PC-3 (cell line): ENCODE results near the gene LRRC8A. TPM values are rescaled to one million over a fixed set of nuclear protein-coding genes. Genes with fewer than 3 reads are reported as not detected.

ENCODE experiments used
- ATAC-seq: fragments of 200-7000 bp; cut with Tn5 transposase; 2 replicates; pipeline ENCODE4 v1.9.1; 2020; ENCODE audit warnings: mild to moderate bottlenecking, moderate library complexity
- BruUV-seq: library from RNA; stranded (reverse); fragments of 400-500 nt; replicated peaks from 2 replicates; lab custom pipeline; 2021; lab: Mats Ljungman, UMichigan
- CTCF ChIA-PET: fragments of 300-600 bp; sonication (Branson Sonifier 250); formaldehyde crosslinking; loops from one replicate; lab custom pipeline; 2022; ENCODE audit warnings: antibody characterized with exemption; lab: Charles Lee
- POLR2A ChIA-PET: fragments of 300-600 bp; sonication (Branson Sonifier 250); formaldehyde crosslinking; loops from one replicate; lab custom pipeline; 2022; ENCODE audit warnings: antibody characterized with exemption; ENCODE audit not compliant: unreplicated experiment; lab: Charles Lee
- DNase-seq: peaks from one replicate; pipeline ENCODE4 v3.0.0-alpha.2; 2015
- H2AFZ ChIP-seq: fragments of 300-600 bp; sonication (generic); 2 replicates; pipeline ENCODE4 v1.6.0; 2016; ENCODE audit warnings: antibody characterized with exemption, low read length
- H3F3A ChIP-seq: fragments of 300-600 bp; sonication (generic); one replicate; pipeline ENCODE4 v1.6.0; 2017; ENCODE audit warnings: antibody characterized with exemption, low read length, control low read depth, mild to moderate bottlenecking; ENCODE audit not compliant: unreplicated experiment
- H3K27ac ChIP-seq: fragments of 300-600 bp; sonication (generic); 2 replicates; pipeline ENCODE4 v1.5.1; 2016; ENCODE audit warnings: mild to moderate bottlenecking, low read length
- H3K27me3 ChIP-seq: fragments of 300-600 bp; sonication (generic); 2 replicates; pipeline ENCODE4 v1.6.1; 2016; ENCODE audit warnings: low read length, mixed read lengths
- H3K36me3 ChIP-seq: fragments of 300-600 bp; sonication (generic); 2 replicates; pipeline ENCODE4 v1.6.1; 2016; ENCODE audit warnings: low read depth, mixed run types, low read length, mixed read lengths
- H3K4me1 ChIP-seq: fragments of 300-600 bp; sonication (generic); 2 replicates; pipeline ENCODE4 v1.5.1; 2016; ENCODE audit warnings: low read length; ENCODE audit not compliant: insufficient read depth
- H3K4me2 ChIP-seq: fragments of 300-600 bp; sonication (generic); 2 replicates; pipeline ENCODE4 v1.6.0; 2016; ENCODE audit warnings: low read length
- H3K4me3 ChIP-seq: fragments of 300-600 bp; sonication (generic); 2 replicates; pipeline ENCODE4 v1.5.1; 2016; ENCODE audit warnings: mild to moderate bottlenecking, low read length, mixed read lengths
- H3K79me2 ChIP-seq: fragments of 300-600 bp; sonication (generic); 2 replicates; pipeline ENCODE4 v1.6.1; 2017; ENCODE audit warnings: low read length, mixed read lengths
- H3K9ac ChIP-seq: fragments of 300-600 bp; sonication (generic); 2 replicates; pipeline ENCODE4 v1.6.0; 2016; ENCODE audit warnings: mild to moderate bottlenecking, low read length
- H3K9me2 ChIP-seq: fragments of 300-600 bp; sonication (generic); replicated peaks from 2 replicates; pipeline ENCODE4 v1.6.1; 2016; ENCODE audit warnings: mixed run types, low read length, mixed read lengths
- H3K9me3 ChIP-seq: fragments of 300-600 bp; sonication (generic); 2 replicates; pipeline ENCODE4 v1.6.1; 2016; ENCODE audit warnings: low read length, mixed read lengths
- H4K20me1 ChIP-seq: fragments of 300-600 bp; sonication (generic); 2 replicates; pipeline ENCODE4 v1.6.1; 2016; ENCODE audit warnings: low read length, mixed read lengths
- EZH2 ChIP-seq: fragments of 300-600 bp; sonication (generic); IDR thresholded peaks from one replicate; pipeline ENCODE4 v1.6.1; 2017; ENCODE audit warnings: antibody characterized with exemption, mild to moderate bottlenecking, low read length; ENCODE audit not compliant: unreplicated experiment
- EZH2phosphoT487 ChIP-seq: fragments of 300-600 bp; sonication (generic); IDR thresholded peaks from 2 replicates; pipeline ENCODE4 v1.6.1; 2018; ENCODE audit warnings: mild to moderate bottlenecking, antibody characterized with exemption, low read length, borderline replicate concordance
- intact Hi-C: fragments of 100-400 bp; cut with micrococcal nuclease; formaldehyde crosslinking; loops from 2 replicates; pipeline ENCODE4 v1.9.0; 2023
- total RNA-seq: library from RNA; depleted of rRNA; stranded (reverse); fragments of >200 nt; gene quantifications from 2 replicates; pipeline ENCODE4 v1.2.3, GENCODE V29; 2014
- TF ChIP-seq, protein P1 (sequence below): fragments of 300-600 bp; sonication (generic); conservative IDR thresholded peaks from 2 replicates; pipeline ENCODE4 v1.5.1; 2017; ENCODE audit warnings: antibody characterized with exemption, low read depth, mild to moderate bottlenecking, low read length

LRRC8A gene
- total RNA-seq, 1 experiment from 2014 or later = 65.5 TPM

DNA sequence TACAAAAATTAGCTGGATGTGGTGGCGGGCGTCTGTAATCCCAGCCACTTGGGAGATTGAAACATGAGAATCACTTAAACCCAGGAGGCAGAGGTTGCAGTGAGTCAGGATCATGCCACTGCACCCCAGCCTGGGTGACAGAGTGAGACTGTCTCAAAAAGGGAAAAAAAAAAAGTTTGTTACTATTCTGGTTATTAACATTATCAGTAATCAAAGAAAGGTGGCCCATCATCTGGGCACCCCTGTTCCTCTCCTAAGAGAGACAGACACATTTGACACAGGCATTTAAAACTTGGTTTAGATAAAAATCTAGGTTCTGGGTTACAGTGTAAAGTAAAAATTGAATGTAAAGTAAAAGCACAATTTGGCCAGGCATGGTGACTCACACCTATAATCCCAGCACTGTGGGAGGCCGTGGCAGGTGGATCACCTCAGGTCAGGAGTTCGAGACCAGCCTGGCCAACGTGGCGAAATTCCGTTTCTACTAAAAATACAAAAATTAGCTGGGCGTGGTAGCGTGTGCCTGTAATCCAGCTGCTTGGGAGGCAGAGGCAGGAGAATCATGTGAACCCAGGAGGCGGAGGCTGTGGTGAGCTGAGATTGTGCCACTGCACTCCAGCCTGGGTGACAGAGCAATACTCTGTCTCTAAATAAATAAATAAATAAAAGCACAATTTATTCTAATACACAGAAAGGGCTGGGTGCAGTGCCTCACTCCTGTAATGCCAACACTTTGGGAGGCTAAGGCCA, 22.1 kb downstream of the LRRC8A start:
- Histone ChIP-seq H3K79me2 (peaks cover 22% of the 10 kb centered on the region; the same call in 1 of the 2 replicates), H3K4me2 (no peak overlapping the region), H3K9me3 (no peaks in the 10 kb centered on the region), H4K20me1 (no peaks in the 10 kb centered on the region), H3K4me1 (peaks cover 34% of the 10 kb centered on the region), H3K9me2 (no peaks in the 10 kb centered on the region), H3K4me3 (no peak overlapping the region), H3K36me3 (peaks cover 20% of the 10 kb centered on the region), H3F3A (no peaks in the 10 kb centered on the region), H3K9ac (no peak overlapping the region), H3K27ac (peak overlapping the region; percentile 23; the same call in 1 of the 2 replicates), H3K27me3 (no peaks in the 10 kb centered on the region), H2AFZ (no peak overlapping the region)
- BruUV-seq = no TSS peak
- no peak for ATAC-seq
- CTCF ChIA-PET = no interaction called here
- DNase-seq = peak; percentile 31
- POLR2A ChIA-PET = no interaction called here
- intact Hi-C loops = no loop called here
- TF ChIP-seq EZH2phosphoT487 = no peak
- TF ChIP-seq, protein P1, sequence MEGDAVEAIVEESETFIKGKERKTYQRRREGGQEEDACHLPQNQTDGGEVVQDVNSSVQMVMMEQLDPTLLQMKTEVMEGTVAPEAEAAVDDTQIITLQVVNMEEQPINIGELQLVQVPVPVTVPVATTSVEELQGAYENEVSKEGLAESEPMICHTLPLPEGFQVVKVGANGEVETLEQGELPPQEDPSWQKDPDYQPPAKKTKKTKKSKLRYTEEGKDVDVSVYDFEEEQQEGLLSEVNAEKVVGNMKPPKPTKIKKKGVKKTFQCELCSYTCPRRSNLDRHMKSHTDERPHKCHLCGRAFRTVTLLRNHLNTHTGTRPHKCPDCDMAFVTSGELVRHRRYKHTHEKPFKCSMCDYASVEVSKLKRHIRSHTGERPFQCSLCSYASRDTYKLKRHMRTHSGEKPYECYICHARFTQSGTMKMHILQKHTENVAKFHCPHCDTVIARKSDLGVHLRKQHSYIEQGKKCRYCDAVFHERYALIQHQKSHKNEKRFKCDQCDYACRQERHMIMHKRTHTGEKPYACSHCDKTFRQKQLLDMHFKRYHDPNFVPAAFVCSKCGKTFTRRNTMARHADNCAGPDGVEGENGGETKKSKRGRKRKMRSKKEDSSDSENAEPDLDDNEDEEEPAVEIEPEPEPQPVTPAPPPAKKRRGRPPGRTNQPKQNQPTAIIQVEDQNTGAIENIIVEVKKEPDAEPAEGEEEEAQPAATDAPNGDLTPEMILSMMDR = no peak
- TF ChIP-seq EZH2 = no peak

DNA sequence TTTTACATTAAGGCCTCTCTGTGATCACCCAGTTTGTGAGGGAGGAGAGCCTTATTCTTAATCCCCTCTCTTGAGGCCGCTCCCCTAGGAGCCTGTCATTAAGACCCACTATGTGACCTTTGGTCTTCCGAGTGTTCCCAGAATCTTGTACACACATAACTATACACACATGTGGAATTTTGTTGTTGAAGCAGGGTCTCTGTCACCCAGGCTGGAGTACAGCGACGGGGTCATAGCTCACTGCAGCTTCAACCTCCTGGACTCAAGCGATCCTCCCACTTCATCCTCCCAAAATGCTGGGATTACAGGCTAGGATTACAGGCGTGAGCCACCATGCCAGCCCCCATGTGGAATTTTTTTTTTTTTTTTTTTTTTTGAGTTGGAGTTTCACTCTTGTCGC, 24.0 kb downstream of the LRRC8A start:
- H3K9me2 ChIP-seq = no peaks in the 10 kb centered on the region
- no peak for ATAC-seq
- H3F3A ChIP-seq = no peaks in the 10 kb centered on the region
- ChIA-PET POLR2A (no interaction called here), CTCF (no interaction called here)
- H3K79me2 ChIP-seq = peaks cover 40% of the 10 kb centered on the region
- H3K4me3 ChIP-seq = no peak overlapping the region
- no peak overlapping the region for H2AFZ ChIP-seq
- no peaks in the 10 kb centered on the region for H3K9me3 ChIP-seq
- H3K27ac ChIP-seq = no peak overlapping the region
- TF ChIP-seq EZH2 = no peak
- TF ChIP-seq EZH2phosphoT487 = no peak
- TF ChIP-seq, protein P1 = no peak
- peaks cover 30% of the 10 kb centered on the region for H3K4me1 ChIP-seq
- H3K9ac ChIP-seq = no peak overlapping the region
- intact Hi-C loops = no loop called here
- no peak for DNase-seq
- peaks cover 25% of the 10 kb centered on the region for H3K36me3 ChIP-seq
- no peaks in the 10 kb centered on the region for H4K20me1 ChIP-seq
- BruUV-seq = no TSS peak
- H3K27me3 ChIP-seq = no peaks in the 10 kb centered on the region
- no peak overlapping the region for H3K4me2 ChIP-seq

DNA sequence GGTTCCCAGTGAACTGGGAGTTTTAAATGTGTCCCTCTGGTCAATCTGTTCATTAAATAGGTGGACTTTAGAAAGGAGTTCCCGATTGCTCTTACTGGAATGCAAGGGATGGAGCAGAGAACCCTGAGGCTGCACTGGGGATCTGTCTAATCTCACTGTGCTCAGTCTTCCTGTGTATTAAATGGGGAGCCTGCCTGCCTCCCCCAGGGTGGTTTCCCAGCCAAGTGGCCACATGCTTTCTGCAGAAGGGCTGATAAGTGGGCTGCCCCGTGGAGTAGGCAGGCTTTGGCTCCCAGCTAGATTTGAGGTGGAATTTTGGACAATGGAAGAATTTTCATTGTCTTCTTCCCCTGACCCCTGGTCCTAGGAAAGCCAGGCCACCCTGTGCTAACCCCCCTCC, 24.8 kb downstream of the LRRC8A start:
- POLR2A ChIA-PET = no interaction called here
- Histone ChIP-seq H4K20me1 (no peaks in the 10 kb centered on the region), H3K36me3 (peaks cover 25% of the 10 kb centered on the region), H3K79me2 (peaks cover 40% of the 10 kb centered on the region), H3K9me2 (no peaks in the 10 kb centered on the region), H3K27me3 (no peaks in the 10 kb centered on the region), H3K4me2 (no peak overlapping the region), H3K9ac (no peak overlapping the region), H3K4me1 (peaks cover 37% of the 10 kb centered on the region), H3K9me3 (no peaks in the 10 kb centered on the region), H2AFZ (no peak overlapping the region), H3F3A (no peaks in the 10 kb centered on the region), H3K4me3 (no peak overlapping the region), H3K27ac (no peak overlapping the region)
- intact Hi-C loops = no loop called here
- no peak for DNase-seq
- no TSS peak for BruUV-seq
- TF ChIP-seq, protein P1 = no peak
- TF ChIP-seq EZH2 (no peak), EZH2phosphoT487 (no peak)
- CTCF ChIA-PET = no interaction called here
- ATAC-seq = no peak
